HG03025 (cell line): ENCODE measurements around the gene SLC9A3.
"Not testable (repeated sequence)": the region's sequence is repeated elsewhere in the genome, so short reads cannot be mapped to it uniquely, and the experiment has no call there.

Experiments used
- ATAC-seq: cut with Tn5 transposase; IDR thresholded peaks from one replicate; pipeline ENCODE4 v1.9.1; 2021; ENCODE audit warnings: mild to moderate bottlenecking, moderate library complexity; ENCODE audit not compliant: unreplicated experiment, low FRiP score

The SLC9A3 gene

GRCh38 chr5:492314-492893 is 31.8 kb downstream of the SLC9A3 start:
- ATAC-seq, result no peak

- no peak for ATAC-seq
These were observed 32.4 kb downstream of the SLC9A3 start for GRCh38 chr5:491856-492155.

- ATAC-seq, result no peak
These were observed 33.0 kb downstream of the SLC9A3 start for GRCh38 chr5:491119-491855.

- ATAC-seq, result no peak
These were observed 33.8 kb downstream of the SLC9A3 start for GRCh38 chr5:490116-491106.

- no peak for ATAC-seq
These were observed 34.6 kb downstream of the SLC9A3 start for GRCh38 chr5:489689-490080.

- ATAC-seq, result no peak
These were observed 35.2 kb downstream of the SLC9A3 start for GRCh38 chr5:488744-489688.

- ATAC-seq, result no peak
These were observed 36.0 kb downstream of the SLC9A3 start for GRCh38 chr5:488241-488640.

- not testable (repeated sequence) for ATAC-seq
These were observed 37.7 kb downstream of the SLC9A3 start for GRCh38 chr5:486597-486996.

GRCh38 chr5:485946-486491 is 38.2 kb downstream of the SLC9A3 start:
- no peak for ATAC-seq

- ATAC-seq, result no peak
These were observed 38.9 kb downstream of the SLC9A3 start for GRCh38 chr5:485113-485945.

- no peak for ATAC-seq
These were observed 39.7 kb downstream of the SLC9A3 start for GRCh38 chr5:484556-484955.

GRCh38 chr5:483434-484140 is 40.7 kb downstream of the SLC9A3 start:
- ATAC-seq, result no peak

- no peak for ATAC-seq
These were observed 41.2 kb downstream of the SLC9A3 start for GRCh38 chr5:483011-483410.

GRCh38 chr5:482506-482905 is 41.7 kb downstream of the SLC9A3 start:
- no peak for ATAC-seq

GRCh38 chr5:482021-482420 is 42.2 kb downstream of the SLC9A3 start:
- no peak for ATAC-seq

- ATAC-seq, result no peak
These were observed 42.9 kb downstream of the SLC9A3 start for GRCh38 chr5:481347-481746.

- no peak for ATAC-seq
These were observed 44.5 kb downstream of the SLC9A3 start for GRCh38 chr5:479566-480319.
